ENCODE measurements around the gene SLC35B3.
"Not testable (repeated sequence)": the region's sequence is repeated elsewhere in the genome, so short reads cannot be mapped to it uniquely, and the experiment has no call there.

The SLC35B3 gene

DNA sequence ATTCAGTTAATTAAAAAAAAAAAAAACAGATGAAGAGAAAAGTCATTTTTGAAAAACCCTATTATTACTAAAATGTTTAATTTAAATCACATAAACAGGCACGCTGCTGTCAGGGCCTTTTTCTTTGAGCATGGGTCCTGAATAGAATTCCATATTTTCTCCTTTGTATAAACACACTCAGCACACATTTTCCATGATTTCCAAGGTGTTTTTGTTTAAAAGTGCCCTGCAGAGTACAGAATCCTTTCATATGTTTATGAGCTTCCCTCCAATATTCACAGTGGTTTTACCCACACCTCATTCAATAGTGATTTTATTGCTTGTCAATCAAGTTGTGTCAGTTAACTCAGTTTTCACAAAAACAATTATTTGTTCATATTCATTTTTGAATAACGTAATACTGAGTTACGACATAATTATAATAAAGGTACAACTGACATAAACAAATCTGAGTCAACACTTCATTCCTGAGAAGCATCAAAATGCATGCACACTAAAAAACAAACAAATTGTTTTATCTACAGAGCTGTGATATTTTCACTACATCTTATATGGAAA, 15.2 kb downstream of the SLC35B3 start:
- H3K4me1 ChIP-seq (ENCODE audit: control insufficient read depth in 2 of 2, insufficient read depth in 2 of 2, low read length in 2 of 2): no peaks in the 10 kb centered on the region
- no peaks in the 10 kb centered on the region for H3K27me3 ChIP-seq (ENCODE audit: control insufficient read depth in 2 of 2, insufficient read depth in 2 of 2, low read length in 2 of 2)
- no peak overlapping the region for H3K27ac ChIP-seq (ENCODE audit: low read depth in 2 of 2, low read length in 2 of 2)
- H3K9me3 ChIP-seq (ENCODE audit: control insufficient read depth in 2 of 2, low read length in 2 of 2): no peaks in the 10 kb centered on the region
- H3K36me3 ChIP-seq (ENCODE audit: control insufficient read depth in 2 of 2, insufficient read depth in 2 of 2, low read length in 2 of 2): peaks cover 28 to 32% of the 10 kb centered on the region in 2 donors
- no peak overlapping the region for H3K4me3 ChIP-seq (ENCODE audit: low read length in 2 of 2)
- no peak overlapping the region for H3K9ac ChIP-seq (ENCODE audit: low read depth in 1 of 2, low read length in 2 of 2)

DNA sequence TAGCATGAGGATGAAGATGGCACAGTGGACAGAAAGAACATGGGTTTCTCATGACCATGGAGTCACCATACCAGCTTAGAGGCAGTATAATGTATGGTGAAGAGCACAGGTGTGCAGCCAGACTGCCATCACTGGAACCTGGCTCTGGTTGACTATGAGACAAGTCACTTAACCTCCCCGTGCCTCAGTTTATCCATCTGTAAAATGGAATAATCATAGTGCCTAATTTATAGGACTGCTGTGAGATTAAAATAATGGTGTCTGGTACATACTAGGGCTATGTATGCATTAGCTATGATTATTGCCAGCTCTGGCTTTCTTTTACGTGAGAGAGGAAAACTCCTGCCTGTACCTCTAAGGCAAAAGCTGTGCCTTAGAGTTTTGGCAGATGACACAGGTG, 19.4 kb downstream of the SLC35B3 start:
- no peaks in the 10 kb centered on the region for H3K27me3 ChIP-seq (ENCODE audit: control insufficient read depth in 2 of 2, insufficient read depth in 2 of 2, low read length in 2 of 2)
- peaks cover 42 to 52% of the 10 kb centered on the region in 2 donors for H3K36me3 ChIP-seq (ENCODE audit: control insufficient read depth in 2 of 2, insufficient read depth in 2 of 2, low read length in 2 of 2)
- H3K4me3 ChIP-seq (ENCODE audit: low read length in 2 of 2): no peak overlapping the region
- H3K4me1 ChIP-seq (ENCODE audit: control insufficient read depth in 2 of 2, insufficient read depth in 2 of 2, low read length in 2 of 2): no peaks in the 10 kb centered on the region
- H3K9me3 ChIP-seq (ENCODE audit: control insufficient read depth in 2 of 2, low read length in 2 of 2): no peaks in the 10 kb centered on the region
- no peak overlapping the region for H3K9ac ChIP-seq (ENCODE audit: low read depth in 1 of 2, low read length in 2 of 2)
- no peak overlapping the region for H3K27ac ChIP-seq (ENCODE audit: low read depth in 2 of 2, low read length in 2 of 2)

GRCh38 chr6:8415280-8415679, 20.1 kb downstream of the SLC35B3 start:
- no peaks in the 10 kb centered on the region for H3K9me3 ChIP-seq (ENCODE audit: control insufficient read depth in 2 of 2, low read length in 2 of 2)
- H3K9ac ChIP-seq (ENCODE audit: low read depth in 1 of 2, low read length in 2 of 2): no peak overlapping the region
- no peaks in the 10 kb centered on the region for H3K4me1 ChIP-seq (ENCODE audit: control insufficient read depth in 2 of 2, insufficient read depth in 2 of 2, low read length in 2 of 2)
- no peak overlapping the region for H3K4me3 ChIP-seq (ENCODE audit: low read length in 2 of 2)
- no peak overlapping the region for H3K27ac ChIP-seq (ENCODE audit: low read depth in 2 of 2, low read length in 2 of 2)
- peaks cover 47 to 51% of the 10 kb centered on the region in 2 donors for H3K36me3 ChIP-seq (ENCODE audit: control insufficient read depth in 2 of 2, insufficient read depth in 2 of 2, low read length in 2 of 2)
- H3K27me3 ChIP-seq (ENCODE audit: control insufficient read depth in 2 of 2, insufficient read depth in 2 of 2, low read length in 2 of 2): no peaks in the 10 kb centered on the region

- Histone ChIP-seq H3K36me3 (ENCODE audit: control insufficient read depth in 2 of 2, insufficient read depth in 2 of 2, low read length in 2 of 2) (peaks cover 52 to 55% of the 10 kb centered on the region in 2 donors), H3K4me3 (ENCODE audit: low read length in 2 of 2) (no peak overlapping the region), H3K27me3 (ENCODE audit: control insufficient read depth in 2 of 2, insufficient read depth in 2 of 2, low read length in 2 of 2) (no peaks in the 10 kb centered on the region), H3K9me3 (ENCODE audit: control insufficient read depth in 2 of 2, low read length in 2 of 2) (no peaks in the 10 kb centered on the region), H3K9ac (ENCODE audit: low read depth in 1 of 2, low read length in 2 of 2) (no peak overlapping the region), H3K27ac (ENCODE audit: low read depth in 2 of 2, low read length in 2 of 2) (no peak overlapping the region), H3K4me1 (ENCODE audit: control insufficient read depth in 2 of 2, insufficient read depth in 2 of 2, low read length in 2 of 2) (no peaks in the 10 kb centered on the region)
These were observed 20.5 kb downstream of the SLC35B3 start for GRCh38 chr6:8414844-8415243.

GRCh38 chr6:8405946-8406345, 29.4 kb downstream of the SLC35B3 start:
- not testable (repeated sequence) for H3K9me3 ChIP-seq (ENCODE audit: control insufficient read depth in 2 of 2, low read length in 2 of 2); H3K9ac ChIP-seq (ENCODE audit: low read depth in 1 of 2, low read length in 2 of 2); H3K4me3 ChIP-seq (ENCODE audit: low read length in 2 of 2); H3K27ac ChIP-seq (ENCODE audit: low read depth in 2 of 2, low read length in 2 of 2); H3K27me3 ChIP-seq (ENCODE audit: control insufficient read depth in 2 of 2, insufficient read depth in 2 of 2, low read length in 2 of 2); H3K4me1 ChIP-seq (ENCODE audit: control insufficient read depth in 2 of 2, insufficient read depth in 2 of 2, low read length in 2 of 2)
- peaks cover 12 to 18% of the 10 kb centered on the region in 2 donors for H3K36me3 ChIP-seq (ENCODE audit: control insufficient read depth in 2 of 2, insufficient read depth in 2 of 2, low read length in 2 of 2)

GRCh38 chr6:8402546-8402945, 32.8 kb downstream of the SLC35B3 start:
- no peak overlapping the region for H3K4me3 ChIP-seq (ENCODE audit: low read length in 2 of 2)
- H3K36me3 ChIP-seq (ENCODE audit: control insufficient read depth in 2 of 2, insufficient read depth in 2 of 2, low read length in 2 of 2): no peaks in the 10 kb centered on the region
- H3K9ac ChIP-seq (ENCODE audit: low read depth in 1 of 2, low read length in 2 of 2): no peak overlapping the region
- H3K27me3 ChIP-seq (ENCODE audit: control insufficient read depth in 2 of 2, insufficient read depth in 2 of 2, low read length in 2 of 2): no peaks in the 10 kb centered on the region
- no peaks in the 10 kb centered on the region for H3K9me3 ChIP-seq (ENCODE audit: control insufficient read depth in 2 of 2, low read length in 2 of 2)
- H3K4me1 ChIP-seq (ENCODE audit: control insufficient read depth in 2 of 2, insufficient read depth in 2 of 2, low read length in 2 of 2): no peaks in the 10 kb centered on the region
- H3K27ac ChIP-seq (ENCODE audit: low read depth in 2 of 2, low read length in 2 of 2): no peak overlapping the region

DNA sequence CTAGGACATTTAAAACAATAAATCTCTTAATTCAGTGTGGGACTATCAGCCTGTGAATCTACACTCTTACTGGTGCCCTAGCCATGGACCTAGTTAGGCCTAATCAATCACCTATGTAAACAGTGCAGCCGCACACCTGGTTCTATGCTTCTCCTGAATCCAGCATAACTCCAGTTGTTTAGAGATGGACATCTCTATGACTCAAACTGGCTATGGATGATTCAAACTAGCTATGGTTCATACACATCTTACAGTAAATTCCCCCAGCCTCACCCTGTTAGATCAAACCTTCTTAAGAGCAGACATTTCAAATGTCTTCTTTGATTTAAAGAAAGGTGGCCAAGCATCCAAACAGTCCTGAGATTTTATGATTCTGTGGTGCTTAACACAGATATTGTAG, 34.7 kb downstream of the SLC35B3 start:
- Histone ChIP-seq H3K4me1 (ENCODE audit: control insufficient read depth in 2 of 2, insufficient read depth in 2 of 2, low read length in 2 of 2) (no peaks in the 10 kb centered on the region), H3K9ac (ENCODE audit: low read depth in 1 of 2, low read length in 2 of 2) (no peak overlapping the region), H3K9me3 (ENCODE audit: control insufficient read depth in 2 of 2, low read length in 2 of 2) (no peaks in the 10 kb centered on the region), H3K4me3 (ENCODE audit: low read length in 2 of 2) (no peak overlapping the region), H3K27ac (ENCODE audit: low read depth in 2 of 2, low read length in 2 of 2) (no peak overlapping the region), H3K27me3 (ENCODE audit: control insufficient read depth in 2 of 2, insufficient read depth in 2 of 2, low read length in 2 of 2) (no peaks in the 10 kb centered on the region), H3K36me3 (ENCODE audit: control insufficient read depth in 2 of 2, insufficient read depth in 2 of 2, low read length in 2 of 2) (no peaks in the 10 kb centered on the region)

DNA sequence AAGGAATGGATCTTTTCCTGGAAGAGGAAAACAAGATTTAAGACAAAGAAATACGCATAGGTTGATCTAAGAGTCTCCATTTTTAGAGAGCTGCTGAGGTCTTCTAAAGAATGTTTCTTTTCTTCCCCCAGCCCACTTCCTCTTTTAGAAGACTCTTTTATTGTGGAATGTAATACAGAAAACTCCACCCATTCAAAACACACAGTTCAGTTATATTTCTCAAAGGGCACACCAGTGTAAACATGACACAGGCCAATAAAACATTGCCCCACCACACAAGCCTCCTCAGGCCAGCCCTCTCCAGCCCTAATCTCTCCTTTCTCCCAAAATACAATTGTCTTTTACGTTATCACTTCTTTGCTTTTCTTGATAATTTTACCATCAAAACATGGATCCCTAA, 42.8 kb downstream of the SLC35B3 start:
- Histone ChIP-seq H3K27ac (ENCODE audit: low read depth in 2 of 2, low read length in 2 of 2) (peak overlapping the region; percentile 60 to 77), H3K9ac (ENCODE audit: low read depth in 1 of 2, low read length in 2 of 2) (no peak overlapping the region), H3K9me3 (ENCODE audit: control insufficient read depth in 2 of 2, low read length in 2 of 2) (no peaks in the 10 kb centered on the region), H3K4me1 (ENCODE audit: control insufficient read depth in 2 of 2, insufficient read depth in 2 of 2, low read length in 2 of 2) (peaks cover 4 to 7% of the 10 kb centered on the region in 2 donors), H3K36me3 (ENCODE audit: control insufficient read depth in 2 of 2, insufficient read depth in 2 of 2, low read length in 2 of 2) (no peaks in the 10 kb centered on the region), H3K4me3 (ENCODE audit: low read length in 2 of 2) (no peak overlapping the region), H3K27me3 (ENCODE audit: control insufficient read depth in 2 of 2, insufficient read depth in 2 of 2, low read length in 2 of 2) (no peaks in the 10 kb centered on the region)

GRCh38 chr6:8391934-8392333, 43.4 kb downstream of the SLC35B3 start:
- no peak overlapping the region for H3K9ac ChIP-seq (ENCODE audit: low read depth in 1 of 2, low read length in 2 of 2)

DNA sequence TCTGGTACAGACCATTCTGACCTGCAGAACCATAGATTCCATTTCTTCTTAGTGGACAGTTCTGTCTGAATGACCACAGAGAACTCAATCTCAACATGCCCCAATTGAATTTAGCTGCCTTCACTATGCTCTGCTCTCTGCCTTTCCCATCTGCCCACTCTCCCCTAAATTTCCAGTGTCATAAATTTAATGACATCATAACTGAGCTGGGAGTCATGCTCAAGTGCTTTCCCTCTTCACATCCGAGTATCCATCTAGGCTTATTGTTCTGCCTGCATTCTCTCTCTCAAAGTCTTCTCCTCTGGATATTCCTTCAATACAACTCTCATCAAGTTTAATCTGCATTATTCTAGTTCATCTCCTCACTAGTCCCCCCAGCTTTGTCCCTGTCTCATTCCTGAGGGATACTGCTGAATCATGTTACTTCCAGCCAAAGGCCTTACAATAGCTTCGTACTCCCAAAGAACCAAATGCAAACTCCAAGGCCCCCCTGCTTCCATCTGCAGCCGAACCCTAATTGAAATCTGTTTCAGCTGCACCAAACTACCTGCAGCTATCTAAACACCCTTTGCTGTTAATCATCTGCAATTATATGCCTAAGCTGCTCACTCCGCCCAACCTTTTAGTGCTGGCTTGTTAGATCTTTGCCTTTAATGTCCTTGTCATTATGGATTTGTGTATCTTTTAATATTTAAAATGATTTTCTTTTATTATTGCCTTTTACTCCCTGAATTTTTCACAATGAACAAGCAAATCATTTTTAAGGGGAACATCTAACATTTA, 46.1 kb downstream of the SLC35B3 start:
- H3K27me3 ChIP-seq (ENCODE audit: control insufficient read depth in 2 of 2, insufficient read depth in 2 of 2, low read length in 2 of 2): no peaks in the 10 kb centered on the region
- no peak overlapping the region for H3K27ac ChIP-seq (ENCODE audit: low read depth in 2 of 2, low read length in 2 of 2)
- no peak overlapping the region for H3K9ac ChIP-seq (ENCODE audit: low read depth in 1 of 2, low read length in 2 of 2)
- H3K4me3 ChIP-seq (ENCODE audit: low read length in 2 of 2): no peak overlapping the region
- H3K4me1 ChIP-seq (ENCODE audit: control insufficient read depth in 2 of 2, insufficient read depth in 2 of 2, low read length in 2 of 2): peaks cover 4 to 7% of the 10 kb centered on the region in 2 donors
- no peaks in the 10 kb centered on the region for H3K36me3 ChIP-seq (ENCODE audit: control insufficient read depth in 2 of 2, insufficient read depth in 2 of 2, low read length in 2 of 2)
- H3K9me3 ChIP-seq (ENCODE audit: control insufficient read depth in 2 of 2, low read length in 2 of 2): no peaks in the 10 kb centered on the region

More at GRCh38 chr6:8391934-8392333, 43.4 kb downstream of the SLC35B3 start:
- H3K4me1 ChIP-seq (ENCODE audit: control insufficient read depth in 2 of 2, insufficient read depth in 2 of 2, low read length in 2 of 2): peaks cover 4 to 7% of the 10 kb centered on the region in 2 donors
- H3K27me3 ChIP-seq (ENCODE audit: control insufficient read depth in 2 of 2, insufficient read depth in 2 of 2, low read length in 2 of 2): no peaks in the 10 kb centered on the region
- H3K4me3 ChIP-seq (ENCODE audit: low read length in 2 of 2): no peak overlapping the region
- H3K9me3 ChIP-seq (ENCODE audit: control insufficient read depth in 2 of 2, low read length in 2 of 2): no peaks in the 10 kb centered on the region
- H3K36me3 ChIP-seq (ENCODE audit: control insufficient read depth in 2 of 2, insufficient read depth in 2 of 2, low read length in 2 of 2): no peaks in the 10 kb centered on the region
- peak overlapping the region; percentile 57 to 60 for H3K27ac ChIP-seq (ENCODE audit: low read depth in 2 of 2, low read length in 2 of 2)
